ENCODE results near the gene SLC46A1. TPM values are rescaled to one million over a fixed set of nuclear protein-coding genes. Genes with fewer than 3 reads are reported as not detected.

Gene SLC46A1
- total and polyA plus RNA-seq, 2 of the 13 experiments (the other 11 are each of a cell fraction or from before 2014, with no cell fraction given), result 19.6 to 22.6 TPM

GRCh38 chr17:28404812-28405570 is 1.0 kb downstream of the SLC46A1 start (continued):
- peak; percentile 90 for TF ChIP-seq ZBTB10 (CRISPR knock-in tag; IDR thresholded peaks at IDR 0.05; ENCODE audit: borderline replicate concordance)
- TF ChIP-seq RELA (CRISPR knock-in tag; IDR thresholded peaks at IDR 0.05), result no peak
- no peak for TF ChIP-seq ERF (CRISPR knock-in tag; IDR thresholded peaks at IDR 0.05)
- peak; percentile 72; the same call in 1 of the 2 replicates for TF ChIP-seq ZNF747 (CRISPR knock-in tag; IDR thresholded peaks at IDR 0.05; ENCODE audit: borderline replicate concordance)
- peak; percentile 42; the same call in 1 of the 2 replicates for TF ChIP-seq FOXJ3 (CRISPR knock-in tag; IDR thresholded peaks at IDR 0.05; ENCODE audit: borderline replicate concordance)
- TF ChIP-seq HDAC1 (CRISPR knock-in tag; IDR thresholded peaks at IDR 0.05), result peak; percentile 57; the same call in 1 of the 2 replicates
- TF ChIP-seq KDM3A (CRISPR knock-in tag; IDR thresholded peaks at IDR 0.05; ENCODE audit: low read depth), result no peak
- TF ChIP-seq MXD4 (CRISPR knock-in tag; IDR thresholded peaks at IDR 0.05), result no peak
- TF ChIP-seq SMAD3 (CRISPR knock-in tag; IDR thresholded peaks at IDR 0.05), result peak; percentile 68; the same call in 1 of the 2 replicates
- TF ChIP-seq TARDBP (CRISPR knock-in tag; IDR thresholded peaks at IDR 0.05), result 0 out of 2 replicates have a peak, but pooled peaks have one; percentile 50
- TF ChIP-seq ZNF263 (CRISPR knock-in tag; IDR thresholded peaks at IDR 0.05), result peak; percentile 51
- no peak for TF ChIP-seq FOXK1 (CRISPR knock-in tag; IDR thresholded peaks at IDR 0.05; ENCODE audit: borderline replicate concordance, low read depth)
- 0 out of 2 replicates have a peak, but pooled peaks have one; percentile 26 for TF ChIP-seq ZBTB34 (CRISPR knock-in tag; IDR thresholded peaks at IDR 0.05)
- TF ChIP-seq NPAS2 (CRISPR knock-in tag; IDR thresholded peaks at IDR 0.05; ENCODE audit: borderline replicate concordance), result no peak
- no peak for TF ChIP-seq ELF1 (CRISPR knock-in tag; IDR thresholded peaks at IDR 0.05)
- TF ChIP-seq SRSF1 (optimal IDR thresholded peaks at IDR 0.05; ENCODE audit: low read depth, low read length), result no peak
- TF ChIP-seq ZBTB7B (CRISPR knock-in tag; IDR thresholded peaks at IDR 0.05), result peak; percentile 74
- peak; percentile 93 for TF ChIP-seq HNF4A (CRISPR knock-in tag; IDR thresholded peaks at IDR 0.05)
- no peak for TF ChIP-seq RFXAP (CRISPR knock-in tag; IDR thresholded peaks at IDR 0.05; ENCODE audit: borderline replicate concordance)
- no peak for TF ChIP-seq SIN3B (IDR thresholded peaks at IDR 0.05; ENCODE audit: low read length)
- TF ChIP-seq TAF1 (CRISPR knock-in tag; IDR thresholded peaks at IDR 0.05), result peak; percentile 19; the same call in 1 of the 2 replicates
- peak; percentile 73 for TF ChIP-seq MED1 (CRISPR knock-in tag; IDR thresholded peaks at IDR 0.05)
- peak; percentile 68 for TF ChIP-seq UBTF (CRISPR knock-in tag; IDR thresholded peaks at IDR 0.05)
- peak; percentile 62 for TF ChIP-seq TBL1XR1 (IDR thresholded peaks at IDR 0.05; ENCODE audit: borderline replicate concordance, low read length, partially characterized antibody)
